ENCODE data around the gene PM20D2. TPM values are rescaled to one million over a fixed set of nuclear protein-coding genes. Genes with fewer than 3 reads are reported as not detected.
A peak's percentile ranks its signal among the peaks of the same experiment; 100 is the strongest.

The PM20D2 gene, protein sequence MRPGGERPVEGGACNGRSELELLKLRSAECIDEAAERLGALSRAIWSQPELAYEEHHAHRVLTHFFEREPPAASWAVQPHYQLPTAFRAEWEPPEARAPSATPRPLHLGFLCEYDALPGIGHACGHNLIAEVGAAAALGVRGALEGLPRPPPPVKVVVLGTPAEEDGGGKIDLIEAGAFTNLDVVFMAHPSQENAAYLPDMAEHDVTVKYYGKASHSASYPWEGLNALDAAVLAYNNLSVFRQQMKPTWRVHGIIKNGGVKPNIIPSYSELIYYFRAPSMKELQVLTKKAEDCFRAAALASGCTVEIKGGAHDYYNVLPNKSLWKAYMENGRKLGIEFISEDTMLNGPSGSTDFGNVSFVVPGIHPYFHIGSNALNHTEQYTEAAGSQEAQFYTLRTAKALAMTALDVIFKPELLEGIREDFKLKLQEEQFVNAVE
- polyA plus RNA-seq = 1 to 10 TPM; 3.4 to 5.5 TPM

DNA sequence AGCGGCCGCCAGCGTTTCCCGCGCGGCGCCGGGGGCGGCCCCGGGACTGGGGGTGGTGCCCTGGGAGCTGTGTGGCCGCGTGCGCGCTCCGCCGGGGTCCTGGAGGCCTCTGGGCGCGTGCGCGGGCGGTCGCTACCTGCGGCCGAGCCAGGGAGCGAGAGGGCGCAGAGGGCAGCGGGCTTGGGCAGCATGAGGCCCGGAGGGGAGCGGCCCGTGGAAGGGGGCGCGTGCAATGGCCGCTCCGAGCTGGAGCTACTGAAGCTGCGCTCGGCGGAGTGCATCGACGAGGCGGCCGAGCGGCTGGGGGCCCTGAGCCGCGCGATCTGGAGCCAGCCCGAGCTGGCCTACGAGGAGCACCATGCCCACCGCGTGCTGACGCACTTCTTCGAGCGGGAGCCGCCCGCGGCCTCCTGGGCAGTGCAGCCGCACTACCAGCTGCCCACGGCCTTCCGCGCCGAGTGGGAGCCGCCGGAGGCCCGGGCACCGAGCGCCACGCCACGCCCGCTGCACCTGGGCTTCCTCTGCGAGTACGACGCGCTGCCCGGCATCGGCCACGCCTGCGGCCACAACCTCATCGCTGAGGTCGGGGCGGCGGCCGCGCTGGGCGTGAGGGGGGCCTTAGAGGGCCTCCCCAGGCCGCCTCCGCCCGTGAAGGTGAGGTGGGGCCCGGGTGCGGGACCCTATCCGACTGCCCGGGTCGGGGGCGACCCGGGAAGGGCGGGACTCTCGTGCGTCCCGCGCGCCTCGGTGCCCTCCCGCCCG is at the start of gene PM20D2:
Gene PM20D2, plus strand, starts transcription at position 100 of the 762 bp plus-strand sequence. Its CDS starts 90 bp downstream, at position 190.
- Histone ChIP-seq H3K27me3 (ENCODE audit: control insufficient read depth in 1 of 2, insufficient read depth in 2 of 2, low read length in 2 of 2) (no peaks in the 10 kb centered on the region), H3K9me3 (ENCODE audit: control insufficient read depth in 2 of 2, insufficient read depth in 1 of 2, low read depth in 1 of 2, low read length in 1 of 2) (no peaks in the 10 kb centered on the region), H3K4me1 (ENCODE audit: control insufficient read depth in 2 of 2, insufficient read depth in 2 of 2, low read length in 1 of 2) (no peaks in the 10 kb centered on the region), H3K27ac (ENCODE audit: low read depth in 2 of 2, low read length in 1 of 2) (peak within 1 kb of the TSS; percentile 73 to 79), H3K4me3 (ENCODE audit: low read depth in 1 of 2, low read length in 2 of 2) (peak within 1 kb of the TSS; percentile 61 to 86), H3K36me3 (ENCODE audit: control insufficient read depth in 2 of 2, insufficient read depth in 2 of 2, low read length in 1 of 2) (no peaks in the 10 kb centered on the region)
- 0% methylated on average over 98 to 102 of the region's 102 CpGs for WGBS, 2 donors

DNA sequence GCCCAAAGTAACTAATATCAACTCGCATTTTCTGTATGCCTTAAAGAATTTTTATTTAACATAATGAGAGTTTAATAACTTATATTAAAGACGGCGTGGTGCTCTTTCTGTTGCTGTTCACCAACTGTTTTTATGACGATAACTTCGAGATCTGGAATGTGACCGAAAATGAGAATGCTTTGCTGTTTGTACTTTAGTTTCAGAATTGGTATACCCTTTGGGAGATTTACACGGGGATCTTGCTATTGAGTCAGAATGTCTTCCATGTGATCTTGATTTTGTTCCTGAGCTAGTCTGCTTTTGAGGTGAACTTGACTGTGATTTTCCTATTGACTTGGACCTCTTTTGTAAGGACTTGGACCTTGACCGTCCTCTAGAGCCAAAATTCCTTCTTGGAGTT is 47.4 kb upstream of the PM20D2 start:
- Histone ChIP-seq H3K4me3 (ENCODE audit: low read depth in 1 of 2, low read length in 2 of 2) (no peak overlapping the region), H3K36me3 (ENCODE audit: control insufficient read depth in 2 of 2, insufficient read depth in 2 of 2, low read length in 1 of 2) (no peaks in the 10 kb centered on the region), H3K27me3 (ENCODE audit: control insufficient read depth in 1 of 2, insufficient read depth in 2 of 2, low read length in 2 of 2) (no peaks in the 10 kb centered on the region), H3K9me3 (ENCODE audit: control insufficient read depth in 2 of 2, insufficient read depth in 1 of 2, low read depth in 1 of 2, low read length in 1 of 2) (no peaks in the 10 kb centered on the region), H3K27ac (ENCODE audit: low read depth in 2 of 2, low read length in 1 of 2) (no peak overlapping the region), H3K4me1 (ENCODE audit: control insufficient read depth in 2 of 2, insufficient read depth in 2 of 2, low read length in 1 of 2) (no peaks in the 10 kb centered on the region)
- WGBS, 2 donors = 83 to 85% methylated on average over 8 of the region's 8 CpGs

DNA sequence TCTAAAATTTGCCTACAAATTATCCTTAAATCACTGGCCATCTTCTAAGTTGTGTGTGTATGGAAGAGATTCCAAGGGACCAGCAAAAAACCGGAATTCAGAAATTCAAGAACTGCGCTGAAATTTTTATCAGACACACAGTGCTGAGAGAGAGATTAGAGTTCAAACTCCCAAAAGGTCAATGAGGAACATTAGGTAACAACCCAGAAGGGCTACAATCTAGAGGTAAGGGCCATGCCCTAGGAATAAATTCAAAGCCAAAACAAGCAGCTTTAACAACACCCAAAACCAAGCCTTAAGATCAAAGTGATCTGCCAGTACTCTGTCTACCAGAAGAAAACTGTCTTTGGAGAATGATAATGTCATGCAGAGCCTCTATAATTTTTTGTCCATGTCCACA is 45.7 kb upstream of the PM20D2 start:
- no peaks in the 10 kb centered on the region for H3K4me1 ChIP-seq (ENCODE audit: control insufficient read depth in 2 of 2, insufficient read depth in 2 of 2, low read length in 1 of 2)
- no peaks in the 10 kb centered on the region for H3K9me3 ChIP-seq (ENCODE audit: control insufficient read depth in 2 of 2, insufficient read depth in 1 of 2, low read depth in 1 of 2, low read length in 1 of 2)
- no peaks in the 10 kb centered on the region for H3K36me3 ChIP-seq (ENCODE audit: control insufficient read depth in 2 of 2, insufficient read depth in 2 of 2, low read length in 1 of 2)
- WGBS, 2 donors = 92 to 94% methylated on average over 2 of the region's 2 CpGs
- no peak overlapping the region for H3K27ac ChIP-seq (ENCODE audit: low read depth in 2 of 2, low read length in 1 of 2)
- no peaks in the 10 kb centered on the region for H3K27me3 ChIP-seq (ENCODE audit: control insufficient read depth in 1 of 2, insufficient read depth in 2 of 2, low read length in 2 of 2)
- H3K4me3 ChIP-seq (ENCODE audit: low read depth in 1 of 2, low read length in 2 of 2) = no peak overlapping the region

DNA sequence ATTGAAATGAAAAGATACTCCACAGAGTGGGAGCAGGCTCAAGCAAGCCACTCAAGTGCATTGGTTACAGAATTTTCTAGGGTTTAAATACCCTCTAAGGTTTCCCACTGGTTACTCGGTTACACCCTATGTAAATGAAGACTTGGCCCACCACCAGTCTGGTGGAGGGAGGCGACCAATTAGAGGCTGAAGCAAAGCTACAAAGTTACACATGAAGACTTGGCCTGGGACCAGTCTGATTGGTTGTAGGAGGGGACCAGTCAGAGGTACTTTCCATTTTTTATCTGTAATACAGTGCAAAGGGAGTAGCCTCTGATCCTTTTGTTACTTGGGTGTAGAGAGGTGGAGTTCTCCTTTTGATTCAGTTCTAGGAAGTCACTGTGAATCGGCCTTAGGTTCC is 35.6 kb upstream of the PM20D2 start:
- Histone ChIP-seq H3K36me3 (ENCODE audit: control insufficient read depth in 2 of 2, insufficient read depth in 2 of 2, low read length in 1 of 2) (no peaks in the 10 kb centered on the region), H3K4me1 (ENCODE audit: control insufficient read depth in 2 of 2, insufficient read depth in 2 of 2, low read length in 1 of 2) (no peaks in the 10 kb centered on the region), H3K27me3 (ENCODE audit: control insufficient read depth in 1 of 2, insufficient read depth in 2 of 2, low read length in 2 of 2) (no peaks in the 10 kb centered on the region), H3K27ac (ENCODE audit: low read depth in 2 of 2, low read length in 1 of 2) (no peak overlapping the region), H3K9me3 (ENCODE audit: control insufficient read depth in 2 of 2, insufficient read depth in 1 of 2, low read depth in 1 of 2, low read length in 1 of 2) (no peaks in the 10 kb centered on the region), H3K4me3 (ENCODE audit: low read depth in 1 of 2, low read length in 2 of 2) (no peak overlapping the region)
- WGBS, 2 donors = 69 to 76% methylated on average over 3 of the region's 3 CpGs

DNA sequence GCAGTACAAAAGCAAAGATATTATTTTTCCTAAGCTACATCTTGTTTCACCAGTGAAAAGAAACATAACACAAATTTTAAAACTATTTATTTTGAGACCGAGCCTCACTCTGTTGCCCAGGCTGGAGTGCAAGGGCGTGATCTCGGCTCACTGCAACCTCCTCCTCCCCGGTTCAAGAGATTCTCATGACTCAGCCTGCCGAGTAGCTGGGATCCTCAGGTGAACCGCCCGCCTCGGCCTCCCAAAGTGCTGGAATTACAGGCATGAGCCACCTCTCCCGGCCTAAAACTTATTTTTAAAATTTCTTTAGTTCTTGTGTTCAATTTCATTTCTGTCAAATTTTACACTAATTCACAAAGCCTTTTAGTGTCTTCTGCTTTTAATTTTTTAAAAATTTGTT is 33.9 kb upstream of the PM20D2 start:
- Histone ChIP-seq H3K36me3 (ENCODE audit: control insufficient read depth in 2 of 2, insufficient read depth in 2 of 2, low read length in 1 of 2) (no peaks in the 10 kb centered on the region), H3K27me3 (ENCODE audit: control insufficient read depth in 1 of 2, insufficient read depth in 2 of 2, low read length in 2 of 2) (no peaks in the 10 kb centered on the region), H3K27ac (ENCODE audit: low read depth in 2 of 2, low read length in 1 of 2) (no peak overlapping the region), H3K4me1 (ENCODE audit: control insufficient read depth in 2 of 2, insufficient read depth in 2 of 2, low read length in 1 of 2) (no peaks in the 10 kb centered on the region), H3K9me3 (ENCODE audit: control insufficient read depth in 2 of 2, insufficient read depth in 1 of 2, low read depth in 1 of 2, low read length in 1 of 2) (no peaks in the 10 kb centered on the region), H3K4me3 (ENCODE audit: low read depth in 1 of 2, low read length in 2 of 2) (no peak overlapping the region)
- WGBS, 2 donors = 92 to 95% methylated on average over 9 of the region's 9 CpGs

DNA sequence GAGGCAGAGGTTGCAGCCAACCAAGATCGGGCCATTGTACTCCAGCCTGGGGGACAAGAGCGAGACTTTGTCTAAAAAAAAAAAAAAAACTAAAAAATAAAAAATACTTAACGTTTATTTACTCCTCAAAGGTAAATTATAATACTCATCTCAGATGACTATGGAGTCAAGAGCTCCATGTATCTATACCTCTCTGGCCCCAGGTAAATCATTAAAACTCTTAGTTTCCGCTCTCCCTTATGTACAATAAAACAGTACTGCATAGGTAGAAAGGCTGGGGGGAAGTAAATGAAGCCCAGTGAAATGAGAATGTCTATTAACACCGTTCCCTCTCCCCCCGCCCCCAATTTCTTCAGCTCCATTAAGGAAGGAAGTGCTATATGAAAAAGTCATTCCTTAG is 29.2 kb upstream of the PM20D2 start:
- Histone ChIP-seq H3K27me3 (ENCODE audit: control insufficient read depth in 1 of 2, insufficient read depth in 2 of 2, low read length in 2 of 2) (no peaks in the 10 kb centered on the region), H3K4me1 (ENCODE audit: control insufficient read depth in 2 of 2, insufficient read depth in 2 of 2, low read length in 1 of 2) (no peaks in the 10 kb centered on the region), H3K27ac (ENCODE audit: low read depth in 2 of 2, low read length in 1 of 2) (no peak overlapping the region), H3K36me3 (ENCODE audit: control insufficient read depth in 2 of 2, insufficient read depth in 2 of 2, low read length in 1 of 2) (no peaks in the 10 kb centered on the region), H3K9me3 (ENCODE audit: control insufficient read depth in 2 of 2, insufficient read depth in 1 of 2, low read depth in 1 of 2, low read length in 1 of 2) (no peaks in the 10 kb centered on the region), H3K4me3 (ENCODE audit: low read depth in 1 of 2, low read length in 2 of 2) (peak overlapping the region; percentile 59 to 71)
- 65 to 66% methylated on average over 6 of the region's 6 CpGs for WGBS, 2 donors

DNA sequence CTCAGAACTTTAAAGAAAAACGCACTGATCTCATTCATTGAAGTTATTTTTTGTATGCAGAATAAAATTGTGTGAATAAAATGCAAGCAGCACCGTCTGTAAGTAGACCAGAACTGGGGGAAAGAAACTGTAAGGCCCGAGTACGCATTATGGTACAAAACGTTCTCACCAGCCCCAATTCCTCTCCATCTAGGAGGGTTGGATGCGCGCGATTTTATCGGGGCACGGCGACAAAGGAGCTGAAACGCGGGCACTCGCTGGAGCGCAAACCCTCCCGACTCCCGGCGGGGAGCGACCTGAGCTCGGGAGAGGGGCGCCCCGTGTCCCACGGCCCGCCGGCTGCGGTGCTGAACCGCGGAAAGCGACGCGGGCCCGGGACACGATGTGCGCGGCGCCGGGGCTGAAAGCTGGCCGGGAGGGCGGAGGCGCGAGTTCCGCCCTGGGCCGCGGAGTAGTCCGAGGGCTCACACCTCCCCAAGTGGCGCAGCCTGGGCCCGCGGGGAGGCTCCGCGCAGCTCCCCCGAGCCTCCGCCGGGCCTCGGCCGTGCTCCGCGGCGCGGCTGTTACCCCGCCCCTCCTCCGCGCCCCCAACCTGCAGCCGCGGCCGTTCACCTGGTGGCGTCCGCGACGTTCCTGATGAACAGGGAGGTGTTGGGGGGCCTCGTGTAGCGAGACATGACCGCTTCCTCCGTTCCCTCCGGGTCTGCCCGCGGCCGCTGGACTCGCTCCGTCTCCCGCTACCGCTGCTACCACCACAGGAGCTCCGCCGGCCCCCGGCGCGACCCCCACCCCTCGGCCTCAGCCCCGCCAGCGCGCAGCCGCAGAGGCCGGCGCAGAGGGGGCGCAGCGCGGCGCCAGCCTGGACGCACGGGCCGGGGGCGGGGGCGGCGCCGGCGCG is 28.4 kb upstream of the PM20D2 start, which contains the start of gene SRSF12:
Gene SRSF12, minus strand, starts transcription at position 861 of the 898 bp plus-strand sequence. Its CDS starts 184 bp downstream, at position 677.
- 0 to 1% methylated on average over 76 to 106 of the region's 106 CpGs for WGBS, 2 donors
- Histone ChIP-seq H3K4me1 (ENCODE audit: control insufficient read depth in 2 of 2, insufficient read depth in 2 of 2, low read length in 1 of 2) (no peaks in the 10 kb centered on the region), H3K27ac (ENCODE audit: low read depth in 2 of 2, low read length in 1 of 2) (no peak within 1 kb of the TSS), H3K36me3 (ENCODE audit: control insufficient read depth in 2 of 2, insufficient read depth in 2 of 2, low read length in 1 of 2) (no peaks in the 10 kb centered on the region), H3K27me3 (ENCODE audit: control insufficient read depth in 1 of 2, insufficient read depth in 2 of 2, low read length in 2 of 2) (no peaks in the 10 kb centered on the region), H3K9me3 (ENCODE audit: control insufficient read depth in 2 of 2, insufficient read depth in 1 of 2, low read depth in 1 of 2, low read length in 1 of 2) (no peaks in the 10 kb centered on the region), H3K4me3 (ENCODE audit: low read depth in 1 of 2, low read length in 2 of 2) (peak within 1 kb of the TSS; percentile 59 to 71)

DNA sequence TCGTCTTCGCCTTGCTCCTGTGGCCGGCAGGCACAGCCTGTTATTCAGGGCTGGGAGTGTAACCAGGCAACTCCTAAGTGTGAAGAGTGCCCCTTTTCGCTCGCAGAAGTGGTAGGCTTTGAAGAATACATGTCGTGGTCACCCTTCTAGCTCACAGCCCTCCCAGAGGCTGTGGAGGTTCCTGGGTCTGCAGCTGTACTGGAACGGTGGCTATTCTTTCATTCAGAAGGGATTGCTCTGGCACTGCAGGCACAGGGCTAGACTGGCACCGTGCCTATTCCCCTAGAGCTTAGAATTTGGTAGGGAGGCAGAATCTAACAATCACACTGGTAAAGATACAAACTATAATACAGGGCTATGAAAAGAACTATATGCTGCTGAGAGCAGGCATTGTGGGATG is 26.9 kb upstream of the PM20D2 start:
- 75 to 81% methylated on average over 8 of the region's 8 CpGs for WGBS, 2 donors
- Histone ChIP-seq H3K27me3 (ENCODE audit: control insufficient read depth in 1 of 2, insufficient read depth in 2 of 2, low read length in 2 of 2) (no peaks in the 10 kb centered on the region), H3K27ac (ENCODE audit: low read depth in 2 of 2, low read length in 1 of 2) (no peak overlapping the region), H3K4me3 (ENCODE audit: low read depth in 1 of 2, low read length in 2 of 2) (no peak overlapping the region), H3K9me3 (ENCODE audit: control insufficient read depth in 2 of 2, insufficient read depth in 1 of 2, low read depth in 1 of 2, low read length in 1 of 2) (no peaks in the 10 kb centered on the region), H3K4me1 (ENCODE audit: control insufficient read depth in 2 of 2, insufficient read depth in 2 of 2, low read length in 1 of 2) (no peaks in the 10 kb centered on the region), H3K36me3 (ENCODE audit: control insufficient read depth in 2 of 2, insufficient read depth in 2 of 2, low read length in 1 of 2) (no peaks in the 10 kb centered on the region)

DNA sequence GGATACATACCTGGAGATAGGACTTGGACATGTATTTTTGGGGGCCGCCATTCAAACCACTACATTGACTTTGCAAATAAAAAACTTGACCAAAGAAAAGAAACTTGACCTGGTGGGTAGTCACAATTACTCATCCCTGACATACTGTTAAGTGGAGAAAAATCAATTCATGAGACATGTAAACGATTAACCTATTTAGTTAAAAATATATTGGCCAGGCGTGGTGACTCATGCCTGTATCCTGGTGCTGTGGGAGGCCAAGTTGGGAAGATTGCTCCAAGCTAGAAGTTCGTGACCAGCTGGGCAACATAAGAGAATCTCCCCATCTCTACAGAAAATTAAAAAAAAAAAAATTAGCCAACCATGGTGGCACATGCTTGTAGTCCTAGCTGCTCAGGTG is 25.5 kb upstream of the PM20D2 start:
- no peaks in the 10 kb centered on the region for H3K4me1 ChIP-seq (ENCODE audit: control insufficient read depth in 2 of 2, insufficient read depth in 2 of 2, low read length in 1 of 2)
- no peaks in the 10 kb centered on the region for H3K9me3 ChIP-seq (ENCODE audit: control insufficient read depth in 2 of 2, insufficient read depth in 1 of 2, low read depth in 1 of 2, low read length in 1 of 2)
- no peak overlapping the region for H3K27ac ChIP-seq (ENCODE audit: low read depth in 2 of 2, low read length in 1 of 2)
- H3K36me3 ChIP-seq (ENCODE audit: control insufficient read depth in 2 of 2, insufficient read depth in 2 of 2, low read length in 1 of 2) = no peaks in the 10 kb centered on the region
- no peaks in the 10 kb centered on the region for H3K27me3 ChIP-seq (ENCODE audit: control insufficient read depth in 1 of 2, insufficient read depth in 2 of 2, low read length in 2 of 2)
- WGBS, 2 donors = 72 to 82% methylated on average over 4 of the region's 4 CpGs
- no peak overlapping the region for H3K4me3 ChIP-seq (ENCODE audit: low read depth in 1 of 2, low read length in 2 of 2)

All from esophagus (tissue), 2 donors.